Activated CD4-positive, alpha-beta T cell treated with anti-CD3 and anti-CD28 coated beads, Interleukin-10, Interleukin-2, amounts not matched to agents 100 ng/mL and 50 ng/mL, durations not matched to agents 16 hours and 8 hours (primary cell): ENCODE results near the gene FOXD3.
"Not testable (repeated sequence)": the region's sequence is repeated elsewhere in the genome, so short reads cannot be mapped to it uniquely, and the experiment has no call there.

Experiments used
- DNase-seq: peaks from one replicate; pipeline ENCODE4 v3.0.0-alpha.2; 2020

The FOXD3 gene

GRCh38 chr1:63321066-63321784 is 1.1 kb upstream of the FOXD3 start:
- DNase-seq: no peak

DNA sequence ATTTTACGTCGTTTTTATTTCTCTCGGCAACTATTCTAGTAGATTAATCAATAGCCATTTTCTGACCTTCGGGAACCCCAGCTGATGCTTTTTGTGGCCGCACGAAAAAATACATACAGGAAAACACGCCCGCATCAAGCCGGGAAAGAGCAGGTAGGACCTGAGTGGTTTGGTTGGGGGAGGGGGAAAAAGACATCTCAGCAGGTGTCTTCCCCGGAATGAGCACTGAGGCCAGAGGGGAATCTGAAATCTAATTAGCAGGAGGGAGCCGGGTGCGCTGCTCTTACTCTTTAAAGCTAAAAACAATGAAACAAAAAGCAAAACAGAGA is 618 bp upstream of the FOXD3 start:
- no peak for DNase-seq

- peak; percentile 44 for DNase-seq
These were observed 837 bp downstream of the FOXD3 start for GRCh38 chr1:63322944-63323864.

DNA sequence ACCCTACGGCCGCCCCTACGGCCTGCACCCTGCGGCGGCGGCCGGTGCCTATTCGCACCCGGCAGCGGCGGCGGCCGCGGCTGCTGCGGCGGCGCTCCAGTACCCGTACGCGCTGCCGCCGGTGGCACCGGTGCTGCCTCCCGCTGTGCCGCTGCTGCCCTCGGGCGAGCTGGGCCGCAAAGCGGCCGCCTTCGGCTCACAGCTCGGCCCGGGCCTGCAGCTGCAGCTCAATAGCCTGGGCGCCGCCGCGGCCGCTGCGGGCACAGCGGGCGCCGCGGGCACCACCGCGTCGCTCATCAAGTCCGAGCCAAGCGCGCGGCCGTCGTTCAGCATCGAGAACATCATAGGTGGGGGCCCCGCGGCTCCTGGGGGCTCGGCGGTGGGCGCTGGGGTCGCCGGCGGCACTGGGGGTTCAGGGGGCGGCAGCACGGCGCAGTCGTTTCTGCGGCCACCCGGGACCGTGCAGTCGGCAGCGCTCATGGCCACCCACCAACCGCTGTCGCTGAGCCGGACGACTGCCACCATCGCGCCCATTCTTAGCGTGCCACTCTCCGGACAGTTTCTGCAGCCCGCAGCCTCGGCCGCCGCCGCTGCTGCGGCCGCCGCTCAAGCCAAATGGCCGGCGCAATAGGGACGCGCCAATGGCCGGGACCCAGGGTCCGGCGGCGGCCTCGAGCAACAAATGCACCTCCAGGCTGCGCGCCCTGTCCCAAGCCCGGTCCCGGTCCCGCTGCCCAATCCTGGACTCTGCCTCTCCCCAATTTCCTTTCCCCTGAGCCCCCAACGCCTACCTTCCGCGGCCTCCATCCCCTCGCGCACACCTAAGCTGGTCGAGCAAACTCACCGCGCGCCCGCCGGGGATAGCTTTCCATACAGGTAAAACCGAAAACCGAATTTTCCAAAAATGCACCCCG is 1.8 kb downstream of the FOXD3 start:
- DNase-seq: no peak

GRCh38 chr1:63324779-63325119 is 2.4 kb downstream of the FOXD3 start:
- no peak for DNase-seq

DNA sequence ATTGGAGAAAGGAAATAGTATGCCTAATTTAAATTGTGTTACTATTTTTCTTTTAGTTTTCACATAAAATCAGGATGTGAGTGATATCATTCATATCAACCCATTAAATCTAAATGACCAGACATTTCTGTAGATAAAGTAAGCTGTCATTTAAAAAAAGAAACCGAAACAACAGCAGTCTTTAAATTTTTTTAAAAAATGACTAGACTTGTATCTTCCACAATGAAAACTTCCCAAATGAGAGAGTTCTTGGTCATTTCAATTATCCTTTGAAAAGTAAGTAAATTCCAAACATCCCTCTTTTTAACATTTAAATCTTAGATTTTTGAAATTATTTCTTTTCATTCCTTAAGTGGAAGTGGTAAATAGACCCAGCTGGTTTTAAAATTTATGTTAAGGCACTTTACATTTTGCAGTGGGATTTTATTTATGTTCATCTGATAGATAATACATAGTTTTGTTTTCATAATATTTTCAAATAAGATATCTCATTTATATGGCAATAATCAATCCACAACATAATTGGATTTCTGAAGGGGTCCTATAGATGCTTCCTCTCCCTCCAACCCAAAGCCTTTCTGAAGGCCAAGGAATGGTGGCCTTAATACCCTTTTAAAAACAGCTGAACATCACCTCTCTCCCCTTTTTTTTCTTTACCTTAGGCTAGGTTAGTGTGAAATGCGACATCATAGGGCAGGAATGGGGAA is 3.1 kb downstream of the FOXD3 start:
- DNase-seq: no peak

- no peak for DNase-seq
These were observed 3.7 kb downstream of the FOXD3 start for GRCh38 chr1:63326106-63326472.

DNA sequence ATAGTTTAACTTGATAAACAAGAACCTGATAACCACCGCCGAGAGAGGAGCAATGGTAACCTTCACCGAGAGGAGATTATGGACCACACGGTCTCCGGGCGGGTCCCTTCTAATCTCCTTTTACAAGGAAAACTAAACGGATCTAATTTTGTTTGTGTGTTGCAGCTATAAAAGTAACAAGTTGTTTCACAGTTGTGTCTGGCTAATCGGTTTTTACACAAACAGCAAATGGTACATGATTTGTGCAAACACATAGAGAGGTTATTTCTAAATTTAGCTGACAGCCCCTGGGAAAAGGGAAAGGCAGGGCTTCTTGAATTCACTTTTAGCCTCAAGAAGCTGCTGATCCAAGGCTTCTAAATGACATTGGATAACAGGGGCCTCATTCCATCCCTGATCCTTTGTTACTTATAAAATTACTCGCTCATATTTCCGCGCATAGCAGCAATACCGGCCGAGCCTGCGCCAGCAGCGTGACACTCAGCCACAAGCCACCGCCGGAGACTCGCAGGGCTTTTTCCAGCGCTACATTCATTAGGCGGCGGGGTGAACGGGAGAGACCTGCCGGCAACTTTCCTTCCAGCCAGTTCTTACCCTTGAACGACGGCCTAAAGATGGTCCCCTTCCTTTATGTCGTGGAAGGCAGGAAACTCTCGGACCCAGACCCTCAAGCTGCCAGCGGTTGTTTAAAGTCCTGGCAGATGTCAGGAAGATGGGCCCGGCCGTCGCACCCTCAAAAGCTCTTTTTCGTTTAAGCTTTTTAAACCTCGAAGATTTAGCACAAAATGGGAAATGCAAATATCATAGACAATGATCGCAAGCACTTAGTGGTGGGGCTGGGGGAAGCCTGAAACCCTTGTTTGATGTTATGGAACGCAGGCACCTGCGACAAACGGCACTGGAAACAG is 4.4 kb downstream of the FOXD3 start:
- no peak for DNase-seq

DNA sequence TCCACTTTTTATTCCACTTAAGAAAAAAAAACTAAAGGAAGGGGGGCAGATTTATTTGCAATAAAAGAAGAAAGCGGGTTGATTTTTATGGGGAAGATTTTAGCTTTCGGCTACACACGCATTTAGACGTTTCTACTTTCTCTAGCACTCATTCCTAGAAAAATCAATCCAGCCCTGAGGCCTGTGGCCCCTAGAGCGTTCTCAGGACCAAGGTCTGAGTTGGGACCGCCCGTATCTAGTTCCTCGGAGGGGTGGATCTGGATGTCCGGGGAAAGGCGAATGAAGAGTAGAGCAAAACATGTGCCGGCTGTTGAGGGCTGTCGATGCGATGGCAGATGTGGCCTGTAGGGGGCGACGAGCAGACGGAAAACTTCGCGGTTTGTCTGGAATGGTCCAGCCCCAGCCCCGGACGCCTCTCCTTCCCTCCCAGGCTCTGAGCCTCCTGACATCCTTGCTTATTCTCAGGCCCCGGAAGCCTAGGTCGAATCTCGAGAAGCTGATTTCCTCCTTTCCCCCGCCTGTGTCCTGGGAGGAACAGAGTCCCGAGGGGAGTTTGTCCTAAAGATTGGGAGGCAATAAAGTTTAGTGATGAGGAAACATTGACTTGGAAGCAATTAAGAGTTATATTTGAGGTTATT is 5.2 kb downstream of the FOXD3 start:
- peak; percentile 71 for DNase-seq

DNA sequence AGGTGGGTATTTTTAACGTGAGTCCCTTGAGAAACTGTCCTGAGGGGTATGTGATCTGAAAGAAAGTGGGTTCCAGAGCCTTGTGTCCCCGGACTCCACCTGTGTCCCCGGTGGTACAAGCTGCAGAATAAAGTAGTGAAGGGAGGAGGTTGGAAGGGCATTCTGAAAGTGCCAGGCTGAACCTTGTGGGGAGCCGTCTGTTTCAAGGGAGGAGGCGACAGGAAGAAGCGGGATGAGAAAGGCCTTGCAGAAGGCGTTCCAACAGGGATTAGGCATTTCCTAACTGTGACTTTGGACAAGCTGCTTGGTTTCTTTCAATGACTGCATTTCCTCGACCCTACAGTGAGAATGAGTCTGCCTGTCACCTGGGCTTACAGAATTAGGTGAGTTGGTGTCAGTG is 5.8 kb downstream of the FOXD3 start:
- no peak for DNase-seq

DNA sequence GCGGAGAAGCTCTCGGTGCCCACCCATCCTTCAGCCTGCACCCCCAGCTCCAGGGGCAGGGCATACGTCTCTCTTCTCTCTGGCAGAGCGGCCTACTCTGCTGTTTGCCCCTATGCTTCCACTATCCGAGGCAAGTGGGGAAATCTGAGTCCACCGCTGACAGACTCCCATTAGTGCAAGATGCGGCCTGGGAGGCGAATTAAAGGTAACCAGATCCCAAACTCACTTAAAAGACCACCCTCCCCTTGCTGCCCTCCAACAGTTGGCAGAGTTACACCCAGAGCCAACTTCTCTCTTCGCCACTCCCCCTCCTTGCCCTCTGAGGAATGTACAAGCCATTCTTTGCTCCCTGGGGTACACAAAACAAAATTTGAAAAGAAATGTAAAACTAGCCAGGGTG is 6.4 kb downstream of the FOXD3 start:
- no peak for DNase-seq

DNA sequence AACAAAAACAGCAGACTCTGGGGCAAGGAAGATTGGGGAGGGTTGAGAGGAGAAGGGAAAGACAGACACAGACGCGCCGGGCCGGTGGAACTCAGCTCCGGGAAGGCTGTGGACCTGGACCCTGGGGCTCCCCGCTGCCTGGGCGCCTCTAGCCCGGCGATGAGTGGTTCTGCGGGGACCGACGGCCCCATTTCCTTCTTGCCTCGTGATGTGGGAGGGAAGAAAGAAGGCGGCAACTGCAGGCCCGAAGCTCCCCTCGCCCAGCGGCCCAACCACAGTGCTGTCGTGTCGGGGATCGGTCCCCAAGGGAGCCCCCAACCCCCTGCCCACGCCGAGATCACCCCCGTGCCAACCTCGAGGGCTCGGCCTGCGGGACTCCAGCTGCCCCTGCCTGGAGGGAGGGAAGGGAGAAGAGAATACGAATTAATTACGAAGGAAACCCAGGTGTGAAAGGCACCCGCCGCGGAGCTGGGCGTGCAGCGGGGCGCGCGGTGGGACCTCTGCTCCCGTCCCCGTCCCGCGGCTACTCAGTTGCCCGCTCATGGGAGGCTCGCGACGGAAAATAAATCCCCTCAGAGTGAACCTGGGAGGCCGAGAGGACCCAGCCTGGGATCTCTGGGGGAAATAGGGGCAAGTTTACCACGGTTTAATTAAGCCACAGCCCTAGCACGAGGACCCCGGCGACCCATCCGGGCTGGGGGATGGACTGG is 7.4 kb downstream of the FOXD3 start:
- no peak for DNase-seq

GRCh38 chr1:63330331-63330916 is 8.1 kb downstream of the FOXD3 start:
- DNase-seq: no peak

GRCh38 chr1:63342402-63342801 is 20.0 kb downstream of the FOXD3 start:
- no peak for DNase-seq

DNA sequence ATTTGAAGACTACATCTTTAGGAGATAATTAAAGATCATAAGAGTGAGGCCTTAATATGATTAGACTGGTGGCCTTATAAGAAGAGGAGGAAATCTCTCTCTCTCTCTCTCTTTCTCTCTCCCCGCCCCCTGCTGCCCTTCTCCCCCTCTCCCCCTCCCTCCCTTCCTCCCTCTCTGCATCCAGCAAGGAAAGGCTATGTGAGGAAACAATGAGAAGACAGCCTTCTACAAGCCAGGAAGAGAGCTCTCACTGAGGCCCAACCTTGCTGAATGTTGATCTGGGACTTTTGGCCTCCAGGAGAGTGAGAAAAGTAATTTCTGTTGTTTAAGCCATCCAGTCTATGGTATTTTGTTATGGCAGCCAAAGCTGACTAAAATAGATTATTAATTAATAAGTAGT is 21.6 kb downstream of the FOXD3 start:
- DNase-seq: no peak

DNA sequence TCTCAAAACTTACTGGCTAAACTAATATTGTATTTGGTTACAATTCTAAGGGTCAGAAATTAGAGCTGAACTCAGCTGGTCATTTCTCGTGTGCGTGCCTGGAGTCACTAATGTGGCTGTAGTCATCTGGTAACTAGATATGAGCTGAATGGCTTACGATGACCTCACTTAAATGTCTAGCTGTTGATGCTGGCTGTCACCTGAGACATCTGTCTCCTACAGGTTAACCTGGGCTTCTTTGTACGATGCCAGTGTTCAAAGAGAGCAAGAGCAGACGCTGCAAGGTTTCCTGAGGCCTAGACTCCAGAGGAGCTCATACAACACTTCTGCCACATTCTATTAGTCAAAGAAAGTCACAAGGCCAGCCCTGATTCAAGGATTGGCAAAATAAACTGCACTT is 28.0 kb downstream of the FOXD3 start:
- DNase-seq: no peak

DNA sequence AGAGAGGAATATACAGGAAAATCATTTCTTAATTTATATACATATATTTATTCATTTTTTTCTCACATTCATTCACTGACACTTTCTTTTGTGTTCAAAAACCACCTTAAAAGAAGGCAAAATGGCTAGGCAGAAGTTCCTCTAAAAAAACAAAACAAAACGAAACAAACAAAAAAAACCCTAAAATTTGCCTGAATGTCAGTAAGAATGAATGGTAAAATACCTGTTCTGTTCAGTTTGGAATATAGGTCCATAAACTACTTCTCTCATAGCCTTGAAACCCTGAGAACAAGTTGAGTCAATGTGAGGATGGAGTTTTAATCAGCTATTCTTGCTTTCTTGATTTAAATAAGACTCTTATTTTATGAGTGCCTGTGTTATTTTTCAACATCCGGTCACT is 30.4 kb downstream of the FOXD3 start:
- no peak for DNase-seq

DNA sequence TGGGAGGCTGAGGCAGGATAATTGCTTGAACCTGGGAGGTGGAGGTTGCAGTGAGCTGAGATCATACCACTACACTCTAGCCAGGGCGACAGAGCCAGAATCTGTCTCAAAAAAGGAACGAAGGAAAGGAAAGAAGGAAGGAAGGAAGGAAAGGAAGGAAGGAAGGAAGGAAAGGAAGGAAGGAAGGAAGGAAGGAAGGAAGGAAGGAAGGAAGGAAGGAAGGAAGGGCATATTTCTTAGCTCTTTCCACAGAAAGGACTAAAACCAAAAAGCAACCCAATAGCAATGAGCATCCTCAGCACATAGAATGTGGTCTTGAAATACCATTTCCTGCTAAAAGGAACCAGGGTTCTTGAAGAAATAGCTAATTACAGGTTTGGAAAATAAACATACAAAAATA is 33.9 kb downstream of the FOXD3 start:
- not testable (repeated sequence) for DNase-seq

- no peak for DNase-seq
These were observed 37.2 kb downstream of the FOXD3 start for GRCh38 chr1:63359561-63359960.

DNA sequence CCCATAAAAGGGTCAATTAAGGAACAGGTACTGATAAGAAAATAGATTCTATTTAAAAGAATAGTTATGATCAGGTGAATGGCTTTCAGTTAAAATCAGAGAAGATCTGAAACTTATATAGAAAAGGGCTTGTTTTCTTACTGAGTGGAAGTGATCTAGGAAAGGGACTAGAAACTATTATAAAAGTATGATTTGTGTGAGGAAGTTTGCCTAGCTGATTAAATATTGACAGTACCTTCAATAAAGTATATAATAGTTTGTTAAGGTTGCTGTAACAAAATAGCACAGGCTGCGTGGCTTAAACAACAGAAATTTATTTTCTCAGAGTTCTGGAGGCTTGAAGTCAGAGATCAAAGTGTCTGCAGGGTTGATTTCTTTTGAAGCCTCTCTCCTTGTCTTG is 39.7 kb downstream of the FOXD3 start:
- no peak for DNase-seq
